HK-2 (cell line): ENCODE measurements around the gene SLC35G6.

Source experiments
- DNase-seq: peaks from one replicate; pipeline ENCODE4 v3.0.0-alpha.2; 2018; ENCODE audit not compliant: unreplicated experiment

The SLC35G6 gene

DNA sequence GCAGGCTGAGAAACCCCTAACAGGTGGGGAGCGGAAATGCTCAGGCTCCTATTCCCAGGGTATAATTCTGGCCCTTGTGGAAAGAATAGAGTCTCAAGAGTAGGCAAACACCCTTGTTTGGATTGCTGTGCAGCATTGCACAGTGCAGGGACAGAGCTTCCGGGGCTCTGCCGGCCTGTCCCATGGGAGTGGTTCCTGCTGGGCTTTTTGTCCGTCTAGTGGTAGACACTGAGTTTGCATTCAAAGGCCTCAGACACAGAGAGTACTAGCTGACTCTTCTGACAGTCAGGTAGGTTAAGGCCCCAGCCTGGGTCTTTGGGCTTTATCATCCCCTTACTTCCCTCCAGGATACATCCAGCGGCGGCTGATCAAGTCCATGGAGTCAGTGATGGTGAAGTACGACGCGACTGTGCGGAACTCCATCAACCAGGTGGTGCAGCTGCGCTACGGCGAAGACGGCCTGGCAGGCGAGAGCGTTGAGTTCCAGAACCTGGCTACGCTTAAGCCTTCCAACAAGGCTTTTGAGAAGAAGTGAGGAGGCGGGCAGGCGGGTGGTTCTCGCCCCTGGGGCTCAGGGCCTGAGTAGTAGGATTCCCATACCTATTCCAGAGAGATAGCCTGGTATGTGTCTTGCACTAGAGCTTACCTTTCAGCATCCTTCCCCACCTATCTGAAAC, 21.1 kb downstream of the SLC35G6 start:
- no peak for DNase-seq

DNA sequence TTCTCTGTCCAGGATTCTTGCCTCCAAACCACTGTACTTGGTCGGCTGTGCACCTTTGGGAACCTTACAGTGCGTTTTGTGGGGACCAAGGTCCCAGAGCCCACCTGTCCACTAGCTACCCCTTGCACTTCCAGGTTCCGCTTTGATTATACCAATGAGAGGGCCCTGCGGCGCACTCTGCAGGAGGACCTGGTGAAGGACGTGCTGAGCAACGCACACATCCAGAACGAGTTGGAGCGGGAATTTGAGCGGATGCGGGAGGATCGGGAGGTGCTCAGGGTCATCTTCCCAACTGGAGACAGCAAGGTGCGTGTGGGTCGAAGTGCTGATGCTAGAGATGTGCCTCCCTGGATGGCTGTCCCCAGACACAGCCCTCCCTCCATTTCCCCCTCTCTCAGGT, 21.7 kb downstream of the SLC35G6 start:
- DNase-seq = no peak

DNA sequence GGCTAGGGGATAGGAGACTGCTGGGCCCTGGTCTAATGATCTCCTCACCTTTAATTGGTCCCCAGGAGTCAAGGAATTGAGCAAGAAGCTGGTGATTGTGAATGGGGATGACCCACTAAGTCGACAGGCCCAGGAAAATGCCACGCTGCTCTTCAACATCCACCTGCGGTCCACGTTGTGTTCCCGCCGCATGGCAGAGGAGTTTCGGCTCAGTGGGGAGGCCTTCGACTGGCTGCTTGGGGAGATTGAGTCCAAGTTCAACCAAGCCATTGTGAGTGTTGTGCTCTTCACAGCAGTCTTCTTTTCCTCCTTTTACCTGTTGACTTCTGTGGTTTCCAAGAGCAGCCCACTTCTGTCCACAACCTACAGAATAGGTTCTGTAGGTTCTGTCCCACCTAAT, 22.3 kb downstream of the SLC35G6 start:
- no peak for DNase-seq

DNA sequence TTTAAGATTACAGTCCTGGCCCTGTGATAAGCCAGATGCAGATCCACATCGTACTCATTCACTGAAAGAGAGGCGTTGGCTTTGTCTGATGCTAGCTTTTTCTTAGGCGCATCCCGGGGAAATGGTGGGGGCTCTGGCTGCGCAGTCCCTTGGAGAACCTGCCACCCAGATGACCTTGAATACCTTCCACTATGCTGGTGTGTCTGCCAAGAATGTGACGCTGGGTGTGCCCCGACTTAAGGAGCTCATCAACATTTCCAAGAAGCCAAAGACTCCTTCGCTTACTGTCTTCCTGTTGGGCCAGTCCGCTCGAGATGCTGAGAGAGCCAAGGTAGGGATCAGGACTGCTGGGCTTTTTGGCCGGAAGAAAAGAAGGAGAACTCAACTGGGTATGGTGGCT, 26.9 kb downstream of the SLC35G6 start:
- no peak for DNase-seq

DNA sequence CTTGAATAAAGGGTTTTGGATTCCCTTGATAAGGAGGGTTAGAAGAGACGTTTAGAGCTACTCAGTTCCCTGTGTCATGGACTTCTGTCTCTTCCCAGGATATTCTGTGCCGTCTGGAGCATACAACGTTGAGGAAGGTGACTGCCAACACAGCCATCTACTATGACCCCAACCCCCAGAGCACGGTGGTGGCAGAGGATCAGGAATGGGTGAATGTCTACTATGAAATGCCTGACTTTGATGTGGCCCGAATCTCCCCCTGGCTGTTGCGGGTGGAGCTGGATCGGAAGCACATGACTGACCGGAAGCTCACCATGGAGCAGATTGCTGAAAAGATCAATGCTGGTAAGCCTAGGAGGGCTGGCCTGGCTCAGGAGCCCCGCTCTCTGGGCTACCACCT, 27.6 kb downstream of the SLC35G6 start:
- no peak for DNase-seq

DNA sequence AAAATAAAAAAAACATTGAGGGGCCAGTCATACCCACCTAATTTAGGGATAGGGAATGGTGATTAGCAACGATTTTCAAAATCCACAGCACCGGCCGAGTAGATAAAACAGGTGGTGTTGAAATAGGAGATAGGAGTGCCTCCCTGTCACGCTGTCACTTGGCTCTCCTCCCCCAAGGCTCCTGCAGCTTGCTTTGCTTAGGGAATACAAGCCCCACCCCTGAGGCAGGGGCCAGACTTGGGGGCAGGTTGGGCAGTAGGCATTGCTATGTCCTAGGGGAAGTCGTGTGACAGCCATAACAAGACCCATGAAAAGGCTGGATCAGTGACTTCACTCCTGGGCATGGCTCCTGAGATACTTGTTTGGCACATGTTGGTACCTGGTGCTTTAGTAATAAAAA, 28.7 kb downstream of the SLC35G6 start:
- no peak for DNase-seq

DNA sequence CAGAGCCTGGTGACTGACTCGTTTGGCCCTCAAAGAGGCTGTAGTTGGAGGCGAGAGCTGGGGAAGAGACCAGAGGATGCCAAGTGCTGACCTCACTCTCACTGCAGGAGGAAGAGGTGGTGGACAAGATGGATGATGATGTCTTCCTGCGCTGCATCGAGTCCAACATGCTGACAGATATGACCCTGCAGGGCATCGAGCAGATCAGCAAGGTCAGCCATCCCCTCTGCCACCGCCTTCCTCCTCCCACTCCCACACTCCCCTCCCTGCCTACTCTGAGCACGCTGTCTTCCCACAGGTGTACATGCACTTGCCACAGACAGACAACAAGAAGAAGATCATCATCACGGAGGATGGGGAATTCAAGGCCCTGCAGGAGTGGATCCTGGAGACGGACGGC, 29.9 kb downstream of the SLC35G6 start:
- DNase-seq = no peak

DNA sequence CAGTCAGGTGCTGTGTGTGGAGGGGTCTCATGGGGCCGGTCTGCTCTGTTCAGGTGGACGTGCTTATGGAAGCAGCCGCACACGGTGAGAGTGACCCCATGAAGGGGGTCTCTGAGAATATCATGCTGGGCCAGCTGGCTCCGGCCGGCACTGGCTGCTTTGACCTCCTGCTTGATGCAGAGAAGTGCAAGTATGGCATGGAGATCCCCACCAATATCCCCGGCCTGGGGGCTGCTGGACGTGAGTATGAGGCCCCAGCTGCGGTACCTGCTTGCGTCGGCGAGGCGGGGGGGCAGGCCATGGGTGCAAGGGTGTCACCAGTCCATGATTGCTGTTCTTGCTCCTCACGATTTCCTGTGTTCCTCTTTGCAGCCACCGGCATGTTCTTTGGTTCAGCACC, 30.9 kb downstream of the SLC35G6 start:
- no peak for DNase-seq

DNA sequence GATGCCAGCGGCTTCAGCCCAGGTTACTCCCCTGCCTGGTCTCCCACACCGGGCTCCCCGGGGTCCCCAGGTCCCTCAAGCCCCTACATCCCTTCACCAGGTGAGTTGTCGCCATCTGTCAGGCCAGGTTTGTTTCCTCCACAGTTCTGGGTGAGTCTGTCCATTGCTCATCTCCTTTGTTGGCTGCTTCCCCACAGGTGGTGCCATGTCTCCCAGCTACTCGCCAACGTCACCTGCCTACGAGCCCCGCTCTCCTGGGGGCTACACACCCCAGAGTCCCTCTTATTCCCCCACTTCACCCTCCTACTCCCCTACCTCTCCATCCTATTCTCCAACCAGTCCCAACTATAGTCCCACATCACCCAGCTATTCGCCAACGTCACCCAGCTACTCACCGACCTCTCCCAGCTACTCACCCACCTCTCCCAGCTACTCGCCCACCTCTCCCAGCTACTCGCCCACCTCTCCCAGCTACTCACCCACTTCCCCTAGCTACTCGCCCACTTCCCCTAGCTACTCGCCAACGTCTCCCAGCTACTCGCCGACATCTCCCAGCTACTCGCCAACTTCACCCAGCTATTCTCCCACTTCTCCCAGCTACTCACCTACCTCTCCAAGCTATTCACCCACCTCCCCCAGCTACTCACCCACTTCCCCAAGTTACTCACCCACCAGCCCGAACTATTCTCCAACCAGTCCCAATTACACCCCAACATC, 31.7 kb downstream of the SLC35G6 start:
- DNase-seq = no peak

DNA sequence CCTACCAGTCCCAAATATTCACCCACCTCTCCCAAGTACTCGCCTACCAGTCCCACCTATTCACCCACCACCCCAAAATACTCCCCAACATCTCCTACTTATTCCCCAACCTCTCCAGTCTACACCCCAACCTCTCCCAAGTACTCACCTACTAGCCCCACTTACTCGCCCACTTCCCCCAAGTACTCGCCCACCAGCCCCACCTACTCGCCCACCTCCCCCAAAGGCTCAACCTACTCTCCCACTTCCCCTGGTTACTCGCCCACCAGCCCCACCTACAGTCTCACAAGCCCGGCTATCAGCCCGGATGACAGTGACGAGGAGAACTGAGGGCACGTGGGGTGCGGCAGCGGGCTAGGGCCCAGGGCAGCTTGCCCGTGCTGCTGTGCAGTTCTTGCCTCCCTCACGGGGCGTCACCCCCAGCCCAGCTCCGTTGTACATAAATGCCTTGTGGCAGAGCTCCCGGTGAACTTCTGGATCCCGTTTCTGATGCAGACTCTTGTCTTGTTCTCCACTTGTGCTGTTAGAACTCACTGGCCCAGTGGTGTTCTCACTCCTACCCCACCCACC, 32.7 kb downstream of the SLC35G6 start:
- DNase-seq = no peak

DNA sequence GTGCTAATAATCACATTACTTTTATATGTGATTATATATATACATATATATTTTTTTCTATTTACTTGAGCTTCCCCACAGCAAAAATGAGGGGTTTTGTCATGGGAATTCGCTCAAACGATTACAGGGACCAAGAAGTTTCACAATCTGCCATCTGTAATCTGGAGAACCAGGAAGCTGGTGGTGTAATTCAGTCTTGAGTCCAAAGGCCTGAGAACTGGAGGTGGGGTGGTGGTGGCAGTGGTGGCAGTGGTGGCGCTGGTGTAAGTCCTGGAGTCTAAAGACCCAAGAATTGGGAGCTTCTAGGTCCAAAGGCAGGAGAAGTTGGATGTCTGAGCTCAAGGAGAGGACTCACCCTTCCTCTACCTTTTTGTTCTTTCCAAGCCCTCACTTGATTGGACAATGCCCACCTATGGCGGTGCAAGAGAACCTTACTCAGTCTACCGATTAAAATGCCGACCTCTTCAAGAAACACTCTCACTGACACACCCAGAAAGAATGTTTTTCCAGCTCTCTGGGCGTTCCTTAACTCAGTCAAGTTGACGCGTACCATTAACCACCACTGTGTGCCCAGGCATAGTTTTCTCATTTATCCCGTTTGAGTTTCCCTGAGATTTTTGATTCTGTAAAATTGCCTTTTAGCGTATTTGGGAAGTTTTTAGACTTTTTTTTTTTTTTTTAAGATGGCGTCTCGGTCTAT, 34.8 kb downstream of the SLC35G6 start:
- no peak for DNase-seq

DNA sequence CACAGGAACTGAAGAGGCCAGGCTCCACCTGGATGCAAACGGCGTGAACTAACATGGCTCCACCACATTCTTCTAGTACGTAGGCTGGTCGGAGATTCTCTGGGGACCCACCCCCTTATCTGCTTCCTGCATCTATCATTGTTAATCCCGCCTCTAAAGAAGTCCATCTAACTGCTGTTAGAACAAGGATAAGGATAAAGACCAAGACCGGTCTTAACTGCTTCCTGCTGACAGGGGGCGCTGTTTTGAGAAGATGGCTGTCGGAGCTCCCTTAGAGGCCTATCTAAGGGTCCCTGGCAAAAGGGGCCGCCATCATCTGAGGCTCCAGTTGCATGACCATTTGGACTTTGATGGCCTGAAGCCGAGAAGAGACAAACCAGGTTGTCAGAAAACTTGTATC, 41.8 kb downstream of the SLC35G6 start:
- DNase-seq = no peak

DNA sequence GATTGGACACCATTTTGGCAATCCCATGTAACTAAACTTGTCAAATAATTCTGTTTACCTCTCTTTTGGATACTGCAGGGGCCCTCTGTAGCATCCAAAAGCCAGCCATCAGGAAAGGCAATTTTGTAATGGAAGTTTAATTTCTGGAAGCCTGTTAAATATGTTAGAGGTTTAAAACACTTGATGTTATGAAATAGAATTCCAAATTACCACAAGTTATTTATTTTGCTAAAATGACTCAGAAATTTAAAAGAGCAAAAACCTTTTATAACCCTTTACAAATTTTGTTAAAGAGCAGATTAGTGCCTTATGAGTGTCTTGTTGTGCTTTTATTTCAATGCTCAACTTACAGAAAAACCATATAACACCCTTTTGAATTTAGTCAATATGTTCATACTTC, 47.6 kb downstream of the SLC35G6 start:
- no peak for DNase-seq

DNA sequence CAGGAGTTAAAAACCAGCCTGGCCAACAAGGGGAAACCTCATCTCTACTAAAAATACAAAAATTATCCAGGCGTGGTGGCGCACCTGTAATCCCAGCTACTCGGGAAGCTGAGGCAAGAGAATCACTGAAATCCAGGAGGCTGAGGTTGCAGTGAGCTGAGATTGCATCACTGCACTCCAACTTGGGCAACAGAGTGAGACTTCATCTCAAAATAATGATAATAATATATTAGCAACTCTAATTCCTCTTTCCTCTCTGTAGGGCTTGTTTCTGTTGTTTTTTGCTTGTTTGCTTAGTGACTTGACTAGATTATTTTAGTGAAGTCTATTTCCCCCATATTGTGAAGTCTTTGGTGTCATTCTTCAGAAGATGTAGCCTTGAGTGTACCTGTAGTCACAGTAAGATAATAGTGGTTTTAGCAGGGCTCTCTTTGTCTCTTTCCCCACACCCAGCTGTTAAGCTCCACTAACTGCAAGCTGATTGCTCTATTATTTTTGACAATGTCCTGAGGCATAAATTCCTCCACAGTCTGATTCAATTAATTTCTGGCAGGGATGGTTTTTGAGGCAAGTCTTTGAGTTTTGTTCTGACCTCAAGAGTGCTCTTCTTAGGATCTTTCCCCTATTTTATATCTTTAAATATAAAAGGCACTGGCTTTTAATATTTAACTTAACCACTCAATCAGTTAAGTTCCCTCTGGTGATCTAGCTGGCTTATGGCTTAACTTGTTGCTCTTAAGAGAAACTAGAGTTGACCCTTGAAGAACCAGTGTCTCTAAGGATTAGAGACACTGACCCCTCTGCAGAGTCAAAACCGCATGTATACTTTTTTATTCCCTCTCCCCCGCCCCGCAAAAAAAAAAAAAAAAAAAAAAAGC, 49.0 kb downstream of the SLC35G6 start:
- no peak for DNase-seq
